Keratinocyte (primary cell): ENCODE measurements around the gene MYBPHL. TPM values are rescaled to one million over a fixed set of nuclear protein-coding genes. Genes with fewer than 3 reads are reported as not detected.

Source experiments
- DNase-seq: peaks from one replicate; pipeline ENCODE4 v3.0.0-alpha.2; 2011; ENCODE audit warnings: low read depth, missing footprints, low spot score
- FAIRE-seq: peaks from 2 replicates; lab custom pipeline; 2011; peaks lifted over from hg19 to GRCh38; lab: Jason Lieb, UNC
- H2AFZ ChIP-seq: 2 replicates; pipeline ENCODE4 v1.6.0; 2012; ENCODE audit warnings: low read length, control low read depth, inconsistent platforms; ENCODE audit not compliant: control insufficient read depth
- H3K27ac ChIP-seq: 2 replicates; pipeline ENCODE4 v1.5.1; 2011; ENCODE audit warnings: low read length; ENCODE audit not compliant: control insufficient read depth, insufficient read depth
- H3K27me3 ChIP-seq: 3 replicates; pipeline ENCODE4 v1.6.0; 2011; ENCODE audit warnings: low read length; ENCODE audit not compliant: control insufficient read depth, insufficient read depth; ENCODE audit errors: extremely low read depth
- H3K36me3 ChIP-seq, 2 experiments: 2 replicates in 1 of 2; 3 replicates in 1 of 2; pipeline ENCODE4 v1.5.1; 2011; ENCODE audit warnings: low read length in 2 of 2, mild to moderate bottlenecking in 1 of 2; ENCODE audit not compliant: control insufficient read depth in 2 of 2, insufficient read depth in 2 of 2; ENCODE audit errors: extremely low read depth in 1 of 2
- H3K4me1 ChIP-seq: 3 replicates; pipeline ENCODE4 v1.5.1; 2011; ENCODE audit warnings: low read length; ENCODE audit not compliant: control insufficient read depth, insufficient read depth; ENCODE audit errors: extremely low read depth
- H3K4me2 ChIP-seq: 3 replicates; pipeline ENCODE4 v1.6.0; 2011; ENCODE audit warnings: low read depth, low read length; ENCODE audit not compliant: control insufficient read depth, insufficient read depth; ENCODE audit errors: extremely low read depth
- H3K4me3 ChIP-seq, 3 experiments: fragments of 200-600 bp in 1 of 3; sonication (generic) in 1 of 3; 2 replicates in 2 of 3; 3 replicates in 1 of 3; pipeline ENCODE4 v1.5.1; 2011 to 2016; ENCODE audit warnings: low read length in 3 of 3, mild to moderate bottlenecking in 3 of 3, control low read depth in 2 of 3, inconsistent platforms in 1 of 3, low read depth in 1 of 3, mixed read lengths in 1 of 3, mixed run types in 1 of 3, moderate library complexity in 1 of 3; ENCODE audit not compliant: control insufficient read depth in 2 of 3, insufficient read depth in 2 of 3; ENCODE audit errors: extremely low read depth in 1 of 3
- H3K79me2 ChIP-seq: 2 replicates; pipeline ENCODE4 v1.6.0; 2012; ENCODE audit warnings: low read length; ENCODE audit not compliant: control insufficient read depth, insufficient read depth
- H3K9ac ChIP-seq: 3 replicates; pipeline ENCODE4 v1.6.0; 2011; ENCODE audit warnings: low read length; ENCODE audit not compliant: control insufficient read depth, insufficient read depth; ENCODE audit errors: extremely low read depth
- H3K9me1 ChIP-seq: 3 replicates; pipeline ENCODE4 v1.6.0; 2011; ENCODE audit warnings: low read length; ENCODE audit not compliant: control insufficient read depth, insufficient read depth; ENCODE audit errors: extremely low read depth
- H3K9me3 ChIP-seq: 2 replicates; pipeline ENCODE4 v1.5.1; 2012; ENCODE audit warnings: low read depth, low read length; ENCODE audit not compliant: control insufficient read depth
- H4K20me1 ChIP-seq: 3 replicates; pipeline ENCODE4 v1.6.0; 2011; ENCODE audit warnings: low read length; ENCODE audit not compliant: control insufficient read depth, insufficient read depth; ENCODE audit errors: extremely low read depth
- EZH2 ChIP-seq: IDR thresholded peaks from one replicate; pipeline ENCODE4 v1.6.1; 2012; ENCODE audit warnings: inconsistent platforms, mild to moderate bottlenecking, low read length, moderate library complexity
- dilution Hi-C: fragments of 300-500 bp; cut with MboI; formaldehyde crosslinking; loops from one replicate; pipeline ENCODE4 v1.7.0; 2020; ENCODE audit warnings: low sequenced_read_pairs; ENCODE audit not compliant: extremely low pct_ligation_motif_present
- polyA plus RNA-seq, 5 experiments: library from polyadenylated mRNA; depleted of rRNA in 3 of 5; stranded (reverse) in 3 of 5; stranded (forward) in 1 of 5; unstranded in 1 of 5; fragments of >200 nt; gene quantifications; 1 replicate in 1 of 5; 2 replicates in 3 of 5; 3 replicates in 1 of 5; pipeline versions ENCODE4 v1.2.1 to v1.2.3, GENCODE V29; 2011 to 2012; ENCODE audit warnings: missing spikeins in 2 of 5, low read depth in 1 of 5, low replicate concordance in 1 of 5
- TF ChIP-seq, protein P1 (sequence below), 3 experiments: IDR thresholded peaks in 1 of 3; conservative IDR thresholded peaks in 1 of 3; optimal IDR thresholded peaks in 1 of 3; 2 replicates in 2 of 3; 3 replicates in 1 of 3; pipeline versions ENCODE3 to v1.5.1; 2011; ENCODE audit warnings: low read length in 3 of 3, mild to moderate bottlenecking in 3 of 3, moderate library complexity in 2 of 3, control low read depth in 1 of 3, inconsistent platforms in 1 of 3; ENCODE audit not compliant: insufficient read depth in 2 of 3; ENCODE audit errors: extremely low read depth in 1 of 3

MYBPHL gene
- polyA plus RNA-seq, 1 donor (not counting 4 experiments of a cell fraction or from before 2014, with no cell fraction given), result 1.1 TPM

DNA sequence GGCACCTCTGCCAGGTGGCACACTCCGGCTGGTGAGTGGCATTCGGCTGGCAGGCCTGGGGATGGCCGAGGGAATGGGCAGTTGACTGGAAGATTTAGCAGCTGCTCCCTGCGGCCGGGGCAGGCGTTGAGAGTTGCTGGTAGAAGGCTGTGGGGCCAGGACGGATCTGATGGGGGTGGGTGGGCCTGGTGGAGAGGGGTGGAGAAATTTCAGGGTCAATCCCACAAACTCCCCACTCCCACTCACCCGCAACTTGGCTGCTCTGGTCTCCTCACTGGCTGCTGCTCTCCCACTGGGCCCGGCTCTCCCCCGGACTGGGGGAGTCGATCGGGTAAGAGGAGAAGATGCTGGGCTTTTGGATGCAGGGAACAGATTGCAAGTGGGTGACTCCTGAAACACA lies 25.9 kb downstream of the MYBPHL start:
- no peak overlapping the region for H3K4me2 ChIP-seq
- dilution Hi-C loops, result no loop called here
- no peak overlapping the region for H3K9ac ChIP-seq
- peaks cover 31% of the 10 kb centered on the region for H3K4me1 ChIP-seq
- H3K79me2 ChIP-seq, result peaks cover 28% of the 10 kb centered on the region
- no peaks in the 10 kb centered on the region for H3K27me3 ChIP-seq
- no peak overlapping the region for H2AFZ ChIP-seq
- no peaks in the 10 kb centered on the region for H3K9me1 ChIP-seq
- no peaks in the 10 kb centered on the region for H4K20me1 ChIP-seq
- TF ChIP-seq EZH2, result no peak
- TF ChIP-seq, protein P1, sequence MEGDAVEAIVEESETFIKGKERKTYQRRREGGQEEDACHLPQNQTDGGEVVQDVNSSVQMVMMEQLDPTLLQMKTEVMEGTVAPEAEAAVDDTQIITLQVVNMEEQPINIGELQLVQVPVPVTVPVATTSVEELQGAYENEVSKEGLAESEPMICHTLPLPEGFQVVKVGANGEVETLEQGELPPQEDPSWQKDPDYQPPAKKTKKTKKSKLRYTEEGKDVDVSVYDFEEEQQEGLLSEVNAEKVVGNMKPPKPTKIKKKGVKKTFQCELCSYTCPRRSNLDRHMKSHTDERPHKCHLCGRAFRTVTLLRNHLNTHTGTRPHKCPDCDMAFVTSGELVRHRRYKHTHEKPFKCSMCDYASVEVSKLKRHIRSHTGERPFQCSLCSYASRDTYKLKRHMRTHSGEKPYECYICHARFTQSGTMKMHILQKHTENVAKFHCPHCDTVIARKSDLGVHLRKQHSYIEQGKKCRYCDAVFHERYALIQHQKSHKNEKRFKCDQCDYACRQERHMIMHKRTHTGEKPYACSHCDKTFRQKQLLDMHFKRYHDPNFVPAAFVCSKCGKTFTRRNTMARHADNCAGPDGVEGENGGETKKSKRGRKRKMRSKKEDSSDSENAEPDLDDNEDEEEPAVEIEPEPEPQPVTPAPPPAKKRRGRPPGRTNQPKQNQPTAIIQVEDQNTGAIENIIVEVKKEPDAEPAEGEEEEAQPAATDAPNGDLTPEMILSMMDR (optimal IDR thresholded peaks at IDR 0.05 in 1 of 3, IDR thresholded peaks at IDR 0.05 in 1 of 3, conservative IDR thresholded peaks at IDR 0.05 in 1 of 3; ENCODE audit: extremely low read depth in 1 of 3, insufficient read depth in 2 of 3, low read length in 3 of 3), result no peak
- FAIRE-seq (no peak), DNase-seq (no peak)
- H3K4me3 ChIP-seq, result no peak overlapping the region
- no peak overlapping the region for H3K27ac ChIP-seq
- peaks cover 0 to 20% of the 10 kb centered on the region in 2 experiments for H3K36me3 ChIP-seq
- H3K9me3 ChIP-seq, result no peaks in the 10 kb centered on the region

DNA sequence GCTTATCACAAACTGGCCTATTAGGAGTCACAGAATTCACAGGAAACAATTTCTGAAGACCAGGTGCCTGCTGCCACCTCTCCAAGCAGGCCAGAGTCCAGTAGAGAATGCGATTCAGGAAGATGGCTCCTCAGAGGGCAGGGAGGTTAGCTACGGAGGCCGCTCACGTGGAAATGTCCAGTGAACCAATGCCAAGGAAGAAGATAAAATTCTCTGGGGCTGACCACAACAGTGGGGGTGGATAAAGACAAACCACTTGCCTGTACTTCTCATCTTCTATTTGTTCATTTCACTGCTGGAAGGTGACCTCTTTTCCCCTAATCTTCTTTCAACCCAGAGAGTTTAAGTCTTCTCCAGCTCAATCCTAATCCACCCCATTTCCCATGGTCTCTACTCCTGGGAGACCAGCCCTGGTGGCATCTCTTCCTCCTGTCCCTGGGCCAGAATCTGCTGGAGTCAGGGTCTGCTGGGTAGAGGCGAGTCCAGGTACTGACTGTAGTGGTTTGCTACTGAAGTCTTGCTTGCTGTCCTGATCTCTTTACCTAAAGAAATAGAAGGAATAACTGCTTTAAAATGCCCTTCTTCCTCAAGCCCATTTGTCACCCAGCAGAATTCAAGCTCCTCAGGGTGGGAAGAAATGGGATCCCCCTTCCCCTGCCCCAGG lies 27.1 kb downstream of the MYBPHL start:
- Histone ChIP-seq H3K4me2 (no peak overlapping the region), H3K27ac (no peak overlapping the region), H3K9ac (no peak overlapping the region), H3K4me1 (peaks cover 42% of the 10 kb centered on the region), H3K9me1 (no peaks in the 10 kb centered on the region), H4K20me1 (no peaks in the 10 kb centered on the region), H2AFZ (no peak overlapping the region), H3K9me3 (no peaks in the 10 kb centered on the region), H3K79me2 (peaks cover 28% of the 10 kb centered on the region), H3K36me3 (peaks cover 0 to 20% of the 10 kb centered on the region in 2 experiments), H3K4me3 (no peak overlapping the region), H3K27me3 (no peaks in the 10 kb centered on the region)
- FAIRE-seq, result no peak
- no peak for DNase-seq
- TF ChIP-seq, protein P1 (optimal IDR thresholded peaks at IDR 0.05 in 1 of 3, IDR thresholded peaks at IDR 0.05 in 1 of 3, conservative IDR thresholded peaks at IDR 0.05 in 1 of 3; ENCODE audit: extremely low read depth in 1 of 3, insufficient read depth in 2 of 3, low read length in 3 of 3), result no peak
- TF ChIP-seq EZH2, result no peak
- dilution Hi-C loops, result no loop called here
